ENCODE measurements around the gene CISD2.

DNA sequence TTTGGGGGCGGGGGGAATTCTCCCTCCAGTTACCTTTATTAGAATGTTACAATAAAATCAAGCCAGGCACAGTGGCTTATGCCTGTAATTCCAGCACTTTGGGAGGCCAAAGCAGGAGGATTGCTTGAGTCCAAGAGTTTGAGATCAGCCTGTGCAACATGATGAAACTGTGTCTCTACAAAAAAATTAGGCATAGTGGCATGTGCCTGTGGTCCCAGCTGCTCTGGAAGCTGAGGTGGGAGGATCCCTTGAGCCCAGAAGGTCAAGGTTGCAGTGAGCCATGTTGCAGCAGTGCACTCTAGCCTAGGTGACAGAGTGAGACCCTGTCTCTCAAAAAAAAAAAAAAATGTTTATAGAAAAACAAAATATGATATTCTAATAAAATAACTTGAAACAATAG, 36.1 kb upstream of the CISD2 start:
- no peak for TF ChIP-seq EZH2 (IDR thresholded peaks at IDR 0.05)
- no peak for TF ChIP-seq POLR2AphosphoS5 (IDR thresholded peaks at IDR 0.05; ENCODE audit: borderline replicate concordance, low read depth, low read length)
